ENCODE data around the gene HAND2. TPM values are rescaled to one million over a fixed set of nuclear protein-coding genes. Genes with fewer than 3 reads are reported as not detected.
A peak's percentile ranks its signal among the peaks of the same experiment; 100 is the strongest.

Gene HAND2
- total RNA-seq, 1 experiment from 2014 or later, result not detected

GRCh38 chr4:173498023-173498422 is 32.0 kb downstream of the HAND2 start:
- ChIA-PET CTCF (no interaction called here), POLR2A (ENCODE audit: unreplicated experiment) (no interaction called here)
- H2AFZ ChIP-seq, result no peak overlapping the region
- H3F3A ChIP-seq (ENCODE audit: insufficient read depth, low read depth), result no peaks in the 10 kb centered on the region
- H3K79me2 ChIP-seq (ENCODE audit: low read depth), result no peaks in the 10 kb centered on the region
- H3K36me3 ChIP-seq (ENCODE audit: low read depth), result no peaks in the 10 kb centered on the region
- intact Hi-C loops (cut with micrococcal nuclease; ENCODE audit: unreplicated experiment), result no loop called here
- no peaks in the 10 kb centered on the region for H3K9me2 ChIP-seq (ENCODE audit: insufficient read depth)
- no peak overlapping the region for H3K27ac ChIP-seq
- H3K4me2 ChIP-seq, result no peak overlapping the region
- H3K4me1 ChIP-seq (replicated peaks; ENCODE audit: insufficient read depth), result no peaks in the 10 kb centered on the region
- H4K20me1 ChIP-seq (ENCODE audit: insufficient read depth), result no peaks in the 10 kb centered on the region
- H3K9me3 ChIP-seq (ENCODE audit: insufficient read depth, low read depth), result no peaks in the 10 kb centered on the region
- BruUV-seq (replicated peaks), result no TSS peak
- no peaks in the 10 kb centered on the region for H3K27me3 ChIP-seq (ENCODE audit: insufficient read depth, low read depth)
- H3K4me3 ChIP-seq, result no peak overlapping the region
- TF ChIP-seq EZH2 (IDR thresholded peaks at IDR 0.05; ENCODE audit: low read depth) (no peak), CTCF (conservative IDR thresholded peaks at IDR 0.05) (no peak)
- DNase-seq, result no peak

- POLR2A ChIA-PET (ENCODE audit: unreplicated experiment), result no interaction called here
- no peaks in the 10 kb centered on the region for H3K9me3 ChIP-seq (ENCODE audit: insufficient read depth, low read depth)
- TF ChIP-seq EZH2 (IDR thresholded peaks at IDR 0.05; ENCODE audit: low read depth) (no peak), CTCF (conservative IDR thresholded peaks at IDR 0.05) (peak; percentile 63)
- BruUV-seq (replicated peaks), result no TSS peak
- no peaks in the 10 kb centered on the region for H3K27me3 ChIP-seq (ENCODE audit: insufficient read depth, low read depth)
- no peaks in the 10 kb centered on the region for H3K79me2 ChIP-seq (ENCODE audit: low read depth)
- no peak overlapping the region for H3K27ac ChIP-seq
- H2AFZ ChIP-seq, result 0 out of 2 replicates have a peak overlapping the region, but pooled peaks have one; percentile 64
- peak in 1 of 2 experiments; percentile 19 for DNase-seq
- H3K4me1 ChIP-seq (replicated peaks; ENCODE audit: insufficient read depth), result no peaks in the 10 kb centered on the region
- intact Hi-C loops (cut with micrococcal nuclease; ENCODE audit: unreplicated experiment), result loop anchor here (5.0 kb wide), 1 partner anchor 77 kb away; no protein-coding TSS in a partner anchor
- no peaks in the 10 kb centered on the region for H3F3A ChIP-seq (ENCODE audit: insufficient read depth, low read depth)
- H3K4me2 ChIP-seq, result peak overlapping the region; percentile 66
- CTCF ChIA-PET, result interaction anchor here (0.7 to 1.2 kb wide), 4 partner anchors 74 to 175 kb away, joined by 3 to 4 read pairs (median 3); no protein-coding TSS in a partner anchor
- no peaks in the 10 kb centered on the region for H3K9me2 ChIP-seq (ENCODE audit: insufficient read depth)
- no peaks in the 10 kb centered on the region for H3K36me3 ChIP-seq (ENCODE audit: low read depth)
- H4K20me1 ChIP-seq (ENCODE audit: insufficient read depth), result no peaks in the 10 kb centered on the region
- H3K4me3 ChIP-seq, result peak overlapping the region; percentile 29; the same call in 1 of the 2 replicates
Measured at GRCh38 chr4:173494013-173494970, 35.7 kb downstream of the HAND2 start.

GRCh38 chr4:173493041-173493440 is 37.0 kb downstream of the HAND2 start:
- no peak overlapping the region for H3K4me2 ChIP-seq
- intact Hi-C loops (cut with micrococcal nuclease; ENCODE audit: unreplicated experiment), result loop anchor here (5.0 kb wide), 1 partner anchor 76 kb away; no protein-coding TSS in a partner anchor
- H3K79me2 ChIP-seq (ENCODE audit: low read depth), result no peaks in the 10 kb centered on the region
- H3K36me3 ChIP-seq (ENCODE audit: low read depth), result no peaks in the 10 kb centered on the region
- no peak overlapping the region for H3K4me3 ChIP-seq
- H3K4me1 ChIP-seq (replicated peaks; ENCODE audit: insufficient read depth), result no peaks in the 10 kb centered on the region
- ChIA-PET CTCF (no interaction called here), POLR2A (ENCODE audit: unreplicated experiment) (no interaction called here)
- H3K9me3 ChIP-seq (ENCODE audit: insufficient read depth, low read depth), result no peaks in the 10 kb centered on the region
- TF ChIP-seq CTCF (conservative IDR thresholded peaks at IDR 0.05) (no peak), EZH2 (IDR thresholded peaks at IDR 0.05; ENCODE audit: low read depth) (no peak)
- H4K20me1 ChIP-seq (ENCODE audit: insufficient read depth), result no peaks in the 10 kb centered on the region
- H3K27ac ChIP-seq, result no peak overlapping the region
- H2AFZ ChIP-seq, result no peak overlapping the region
- no peak for DNase-seq
- no peaks in the 10 kb centered on the region for H3K27me3 ChIP-seq (ENCODE audit: insufficient read depth, low read depth)
- no peaks in the 10 kb centered on the region for H3K9me2 ChIP-seq (ENCODE audit: insufficient read depth)
- no TSS peak for BruUV-seq (replicated peaks)
- H3F3A ChIP-seq (ENCODE audit: insufficient read depth, low read depth), result no peaks in the 10 kb centered on the region
